GM12801 (cell line): Measurements from ENCODE around the gene PCDHGB4.

ENCODE experiments used
- CTCF ChIP-seq: IDR thresholded peaks from one replicate; pipeline ENCODE4 v1.5.1; 2011; ENCODE audit warnings: control low read depth; ENCODE audit not compliant: insufficient read length; ENCODE audit errors: extremely low read depth

The PCDHGB4 gene

GRCh38 chr5:141360685-141361084 is 26.8 kb upstream of the PCDHGB4 start:
- no peak for TF ChIP-seq CTCF

GRCh38 chr5:141362719-141363118 is 24.8 kb upstream of the PCDHGB4 start:
- no peak for TF ChIP-seq CTCF

- TF ChIP-seq CTCF, result no peak
Observed at GRCh38 chr5:141363952-141364660, 23.4 kb upstream of the PCDHGB4 start, which contains the start of gene PCDHGA5. Gene PCDHGA5 (plus strand): TSS chr5:141364162. CDS start chr5:141364331, 169 bp downstream.

- no peak for TF ChIP-seq CTCF
Observed at GRCh38 chr5:141366016-141366896, 21.2 kb upstream of the PCDHGB4 start.

GRCh38 chr5:141369994-141370848 is 17.3 kb upstream of the PCDHGB4 start, which contains the start of gene PCDHGB3:
Gene PCDHGB3 (plus strand): TSS chr5:141370242. CDS start chr5:141370395, 153 bp downstream.
- no peak for TF ChIP-seq CTCF

- TF ChIP-seq CTCF, result no peak
Observed at GRCh38 chr5:141371572-141372475, 15.7 kb upstream of the PCDHGB4 start.
